ENCODE measurements around the gene EPS8L1.
A peak's percentile ranks its signal among the peaks of the same experiment; 100 is the strongest.

EPS8L1 gene

DNA sequence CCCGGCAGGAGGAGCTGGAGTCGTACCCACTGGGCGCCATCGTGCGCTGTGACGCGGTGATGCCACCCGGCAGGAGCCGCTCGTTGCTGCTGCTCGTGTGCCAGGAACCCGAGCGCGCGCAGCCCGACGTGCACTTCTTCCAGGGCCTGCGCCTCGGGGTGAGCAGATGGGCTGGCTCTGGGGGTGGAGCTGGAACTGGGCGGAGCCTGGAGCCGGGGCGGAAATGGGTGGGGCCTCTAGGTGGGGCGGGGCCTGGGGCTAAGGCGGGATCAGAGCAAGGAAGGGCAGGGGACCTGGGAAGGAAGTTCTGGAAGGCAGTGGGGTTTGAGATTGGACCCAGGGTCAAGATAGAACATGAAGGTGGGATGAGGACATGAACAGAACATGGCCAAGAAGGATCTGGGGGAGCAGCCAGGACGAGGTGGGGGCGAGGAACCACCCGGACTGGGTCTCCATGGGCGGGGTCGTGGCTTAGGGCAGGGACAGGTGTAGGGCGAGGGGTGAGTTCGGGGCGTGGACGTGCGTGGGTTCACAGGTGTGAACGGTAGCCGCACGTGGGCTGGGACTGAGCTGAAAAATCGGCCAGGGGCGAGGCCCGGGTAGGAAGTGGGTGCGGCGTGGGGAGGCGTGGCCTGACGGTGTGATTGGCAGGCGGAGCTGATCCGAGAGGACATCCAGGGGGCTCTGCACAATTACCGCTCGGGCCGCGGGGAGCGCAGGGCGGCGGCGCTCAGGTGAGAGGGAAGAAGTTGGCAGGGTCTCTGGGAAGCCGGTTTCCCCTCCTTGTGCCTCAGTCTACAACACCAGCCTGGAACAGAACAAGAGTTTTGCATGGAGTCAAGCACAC is 4.7 kb downstream of the EPS8L1 start:
- peak; percentile 91 for DNase-seq (ENCODE audit: low spot score)

- peak; percentile 88 for DNase-seq (ENCODE audit: low spot score)
Measured at GRCh38 chr19:55080968-55081769, 5.5 kb downstream of the EPS8L1 start.

- DNase-seq (ENCODE audit: low spot score) = no peak
Measured at GRCh38 chr19:55081770-55082019, 6.0 kb downstream of the EPS8L1 start.

- DNase-seq (ENCODE audit: low spot score) = peak; percentile 63
Measured at GRCh38 chr19:55082020-55082851, 6.6 kb downstream of the EPS8L1 start.

DNA sequence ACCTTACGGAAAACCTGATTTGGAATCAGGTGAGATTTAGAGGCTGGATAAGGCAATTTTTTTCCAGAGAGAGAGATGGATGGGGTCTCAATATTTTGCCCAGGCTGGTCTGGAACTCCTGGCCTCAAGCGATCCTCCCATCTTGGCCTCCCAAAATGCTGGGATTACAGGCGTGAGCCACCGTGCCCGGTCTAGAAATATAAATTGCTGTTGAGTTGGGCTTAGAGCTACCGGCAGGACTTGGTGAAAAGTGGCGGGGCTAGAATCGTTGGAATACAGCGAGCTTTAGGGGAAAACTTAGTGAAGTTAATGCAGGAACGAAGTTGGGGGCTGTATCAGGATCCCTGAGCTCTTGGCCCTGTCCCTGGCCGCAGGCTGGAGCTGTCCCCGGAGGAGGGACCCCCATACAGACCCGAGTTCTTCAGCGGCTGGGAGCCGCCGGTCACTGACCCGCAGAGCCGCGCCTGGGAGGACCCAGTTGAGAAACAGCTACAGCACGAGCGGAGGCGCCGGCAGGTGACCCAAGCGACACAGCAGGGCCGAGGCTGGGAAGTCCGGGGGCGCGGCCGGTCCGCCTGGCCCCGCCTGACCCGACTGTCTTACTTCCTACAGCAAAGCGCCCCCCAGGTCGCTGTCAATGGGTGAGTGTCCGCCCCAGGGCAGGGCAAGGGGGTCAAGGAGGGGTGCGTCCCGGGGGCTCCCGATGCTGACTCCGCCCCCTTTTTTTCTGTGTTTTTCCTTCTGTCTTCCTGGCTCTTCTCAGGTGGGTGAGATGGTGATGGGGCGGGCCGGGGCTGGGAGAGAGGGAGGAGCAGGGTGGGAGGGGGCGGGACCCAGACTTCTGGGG is 7.6 kb downstream of the EPS8L1 start:
- no peak for DNase-seq (ENCODE audit: low spot score)

DNA sequence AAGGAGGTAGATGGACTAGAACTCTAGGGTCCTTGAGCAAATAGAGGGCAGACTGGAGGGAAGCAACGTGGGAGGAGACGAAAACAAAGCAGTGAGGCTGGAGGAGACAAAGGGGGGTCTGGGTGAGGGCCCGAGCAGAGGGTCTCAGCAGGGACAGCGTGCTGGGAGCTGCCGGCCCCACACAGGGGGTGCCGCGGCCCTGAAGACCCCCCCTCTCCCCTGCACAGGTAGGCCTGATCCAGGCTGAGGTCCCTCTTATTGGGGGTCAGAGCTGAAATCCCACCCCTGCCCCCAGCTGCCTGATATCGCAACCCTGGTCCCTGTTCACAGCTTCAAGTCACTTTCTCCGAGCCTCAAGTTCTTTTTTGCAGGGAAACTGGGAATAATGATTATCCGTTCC is 8.7 kb downstream of the EPS8L1 start:
- DNase-seq (ENCODE audit: low spot score) = no peak

DNA sequence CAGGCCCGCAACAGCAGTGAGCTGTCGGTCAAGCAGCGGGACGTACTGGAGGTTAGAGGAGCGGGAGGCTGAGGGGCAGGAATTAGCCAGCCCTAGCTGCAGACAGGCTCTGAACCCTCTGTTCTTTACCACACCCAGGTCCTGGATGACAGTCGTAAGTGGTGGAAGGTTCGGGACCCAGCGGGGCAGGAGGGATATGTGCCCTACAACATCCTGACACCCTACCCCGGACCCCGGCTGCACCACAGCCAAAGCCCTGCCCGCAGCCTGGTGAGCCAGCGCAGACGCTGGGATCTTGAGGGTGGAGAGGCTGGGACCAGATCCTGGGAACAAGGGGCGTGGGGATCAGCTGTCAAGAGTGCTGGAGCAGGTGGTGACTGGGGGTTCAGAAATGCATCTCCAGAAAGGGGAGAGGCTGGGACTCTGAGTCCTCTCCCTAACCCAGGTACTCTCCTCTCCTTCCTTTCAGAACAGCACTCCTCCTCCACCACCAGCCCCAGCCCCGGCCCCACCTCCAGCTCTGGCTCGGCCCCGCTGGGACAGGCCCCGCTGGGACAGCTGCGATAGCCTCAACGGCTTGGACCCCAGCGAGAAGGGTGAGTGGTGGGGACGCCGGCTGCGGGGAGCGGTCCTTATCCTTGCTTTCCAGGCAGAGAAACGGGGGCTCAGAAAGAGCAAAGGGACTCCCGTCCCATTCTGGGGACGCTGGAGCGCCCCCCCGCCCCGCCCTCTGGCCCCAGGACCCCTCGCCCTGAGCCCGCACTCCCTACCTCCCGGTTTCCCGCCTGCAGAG is 10.4 kb downstream of the EPS8L1 start:
- DNase-seq (ENCODE audit: low spot score) = no peak

GRCh38 chr19:55086730-55087541 is 11.3 kb downstream of the EPS8L1 start:
- peak; percentile 100 for DNase-seq (ENCODE audit: low spot score)

DNA sequence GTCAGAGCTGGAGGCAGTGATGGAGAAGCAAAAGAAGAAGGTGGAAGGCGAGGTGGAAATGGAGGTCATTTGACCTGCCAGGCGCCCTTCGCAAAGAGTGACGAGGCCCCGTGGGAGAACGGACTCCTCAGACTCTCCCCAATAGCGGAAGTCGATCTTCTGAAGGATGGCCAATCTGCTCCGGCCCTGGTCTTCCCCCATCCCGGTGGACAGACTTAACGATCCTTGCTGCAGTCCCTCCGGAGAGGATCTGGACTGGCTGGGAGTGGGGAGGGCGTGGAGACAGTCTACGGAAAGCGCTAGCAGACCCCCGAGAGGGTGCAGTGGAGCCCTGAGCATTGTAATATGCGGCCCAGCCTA is 11.9 kb downstream of the EPS8L1 start:
- peak; percentile 63 for DNase-seq (ENCODE audit: low spot score)

- no peak for DNase-seq (ENCODE audit: low spot score)
Measured at GRCh38 chr19:55088021-55088451, 12.4 kb downstream of the EPS8L1 start.

DNA sequence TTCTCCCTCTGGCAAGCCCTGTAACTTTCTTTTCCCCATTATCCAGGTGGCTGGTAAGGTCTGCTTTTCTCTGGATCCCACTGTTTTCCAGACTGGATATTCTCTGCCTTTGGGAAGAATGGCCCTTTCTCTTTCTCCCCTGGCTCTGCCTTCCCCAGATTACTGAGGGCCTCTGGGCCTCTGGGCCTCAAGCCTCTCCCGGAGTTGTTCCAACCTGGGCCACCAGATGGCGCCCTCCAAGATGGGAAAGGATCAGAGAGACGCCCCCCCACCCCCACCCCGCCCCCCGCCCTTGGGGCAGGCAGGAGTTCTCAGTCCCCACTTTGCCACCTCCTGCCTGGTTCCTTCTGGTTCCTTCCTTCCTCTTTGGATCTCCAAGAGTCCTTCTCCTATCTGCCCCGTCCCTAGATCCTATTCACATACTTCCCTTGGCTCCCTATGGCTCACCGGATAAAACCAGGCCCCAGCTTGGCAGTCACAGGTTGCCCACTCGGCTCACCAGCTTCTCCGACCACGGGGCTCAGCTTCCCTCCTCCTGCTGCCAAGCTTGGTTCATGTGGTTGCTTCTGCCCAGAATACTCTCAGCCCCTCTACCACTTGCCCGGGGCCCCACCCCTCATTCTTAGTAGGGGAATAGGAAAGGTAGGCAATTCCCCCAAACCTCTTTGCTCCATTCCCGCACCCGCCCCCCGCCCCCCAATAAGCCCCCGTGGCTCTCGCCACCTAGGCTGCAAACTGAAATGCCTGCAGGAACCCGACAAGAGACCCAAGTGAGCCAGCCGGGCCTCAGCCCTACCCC is 13.1 kb downstream of the EPS8L1 start:
- DNase-seq (ENCODE audit: low spot score) = peak; percentile 86

GRCh38 chr19:55089342-55089944 is 13.8 kb downstream of the EPS8L1 start:
- no peak for DNase-seq (ENCODE audit: low spot score)

- no peak for DNase-seq (ENCODE audit: low spot score)
Measured at GRCh38 chr19:55090564-55090963, 14.9 kb downstream of the EPS8L1 start.

GRCh38 chr19:55091126-55091910 is 15.6 kb downstream of the EPS8L1 start:
- DNase-seq (ENCODE audit: low spot score) = no peak

DNA sequence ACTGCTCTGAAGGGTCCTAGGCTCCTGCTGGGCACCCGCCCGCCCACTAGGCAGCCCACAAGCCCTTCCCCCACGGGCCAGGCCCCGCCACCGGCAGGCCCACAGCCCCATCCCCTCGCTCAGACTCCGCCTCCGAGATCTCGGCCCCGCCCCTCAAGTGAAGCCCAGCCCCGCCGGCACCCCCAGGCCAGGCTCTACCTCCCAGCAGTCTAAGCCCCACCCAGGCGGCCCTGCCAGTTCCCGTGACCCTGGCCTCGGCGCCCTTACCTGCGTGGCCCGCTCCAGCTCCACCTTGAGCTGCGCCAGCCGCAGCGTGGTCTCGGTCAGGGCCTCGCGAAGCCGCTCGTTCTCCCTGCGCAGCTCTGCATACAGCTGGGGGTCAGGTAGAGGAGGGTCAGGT is 16.3 kb downstream of the EPS8L1 start:
- no peak for DNase-seq (ENCODE audit: low spot score)

GRCh38 chr19:55092423-55093318 is 17.0 kb downstream of the EPS8L1 start:
- no peak for DNase-seq (ENCODE audit: low spot score)

Measured in AG08396 (cell line).